ENCODE results near the gene FAM83B. TPM values are rescaled to one million over a fixed set of nuclear protein-coding genes. Genes with fewer than 3 reads are reported as not detected.
A peak's percentile ranks its signal among the peaks of the same experiment; 100 is the strongest.

Gene FAM83B
- total RNA-seq, 1 donor from 2014 or later: 11.3 TPM

DNA sequence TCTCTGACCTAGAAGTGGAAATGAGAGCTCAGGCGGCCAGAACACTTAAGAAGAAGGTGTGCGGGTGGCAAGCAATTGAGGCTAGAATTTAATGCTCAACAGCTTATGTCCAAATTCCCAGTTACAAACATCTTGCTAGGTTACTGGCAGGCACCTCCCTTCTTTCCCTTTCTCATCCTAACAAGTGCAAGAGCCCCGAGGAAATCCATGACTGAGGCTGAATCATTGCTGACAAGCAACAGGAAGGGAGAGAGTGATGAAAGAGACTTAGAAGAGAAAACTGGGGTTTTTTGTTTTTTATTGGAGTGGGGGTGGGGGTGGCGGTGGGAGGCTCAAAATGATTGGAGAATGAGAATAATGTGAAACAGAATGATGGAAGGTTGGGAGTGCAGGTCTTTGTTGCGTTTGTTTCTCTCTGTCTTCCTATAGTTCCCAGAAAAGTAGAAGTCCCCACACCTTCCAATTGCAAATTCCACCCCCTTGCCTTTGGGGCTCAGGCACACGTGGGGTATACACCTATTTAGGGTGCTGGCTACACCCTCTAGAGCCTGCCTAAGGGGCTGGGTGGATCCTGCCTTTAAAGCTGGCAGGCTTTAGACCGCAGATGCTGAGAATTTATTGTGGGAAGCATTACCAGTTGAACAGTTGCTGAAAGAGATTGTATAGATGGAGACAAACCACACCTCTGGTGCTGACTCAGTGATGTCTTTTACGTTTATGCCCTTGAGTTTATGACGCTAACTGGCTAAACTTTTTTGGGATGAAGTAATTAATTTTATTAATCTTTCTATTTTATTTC lies 1.4 kb downstream of the FAM83B start:
- TF ChIP-seq, protein P1, sequence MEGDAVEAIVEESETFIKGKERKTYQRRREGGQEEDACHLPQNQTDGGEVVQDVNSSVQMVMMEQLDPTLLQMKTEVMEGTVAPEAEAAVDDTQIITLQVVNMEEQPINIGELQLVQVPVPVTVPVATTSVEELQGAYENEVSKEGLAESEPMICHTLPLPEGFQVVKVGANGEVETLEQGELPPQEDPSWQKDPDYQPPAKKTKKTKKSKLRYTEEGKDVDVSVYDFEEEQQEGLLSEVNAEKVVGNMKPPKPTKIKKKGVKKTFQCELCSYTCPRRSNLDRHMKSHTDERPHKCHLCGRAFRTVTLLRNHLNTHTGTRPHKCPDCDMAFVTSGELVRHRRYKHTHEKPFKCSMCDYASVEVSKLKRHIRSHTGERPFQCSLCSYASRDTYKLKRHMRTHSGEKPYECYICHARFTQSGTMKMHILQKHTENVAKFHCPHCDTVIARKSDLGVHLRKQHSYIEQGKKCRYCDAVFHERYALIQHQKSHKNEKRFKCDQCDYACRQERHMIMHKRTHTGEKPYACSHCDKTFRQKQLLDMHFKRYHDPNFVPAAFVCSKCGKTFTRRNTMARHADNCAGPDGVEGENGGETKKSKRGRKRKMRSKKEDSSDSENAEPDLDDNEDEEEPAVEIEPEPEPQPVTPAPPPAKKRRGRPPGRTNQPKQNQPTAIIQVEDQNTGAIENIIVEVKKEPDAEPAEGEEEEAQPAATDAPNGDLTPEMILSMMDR (conservative IDR thresholded peaks at IDR 0.05): no peak
- Mint-ChIP-seq H3K27ac (peak overlapping the region; percentile 93), H3K36me3 (peaks cover 5% of the 10 kb centered on the region), H3K27me3 (peaks cover 43% of the 10 kb centered on the region), H3K4me3 (peak overlapping the region; percentile 96), H3K4me1 (ENCODE audit: unreplicated experiment) (peaks cover 11% of the 10 kb centered on the region), H3K9me3 (no peaks in the 10 kb centered on the region)
- no peak for DNase-seq (ENCODE audit: extremely low spot score, unreplicated experiment)

DNA sequence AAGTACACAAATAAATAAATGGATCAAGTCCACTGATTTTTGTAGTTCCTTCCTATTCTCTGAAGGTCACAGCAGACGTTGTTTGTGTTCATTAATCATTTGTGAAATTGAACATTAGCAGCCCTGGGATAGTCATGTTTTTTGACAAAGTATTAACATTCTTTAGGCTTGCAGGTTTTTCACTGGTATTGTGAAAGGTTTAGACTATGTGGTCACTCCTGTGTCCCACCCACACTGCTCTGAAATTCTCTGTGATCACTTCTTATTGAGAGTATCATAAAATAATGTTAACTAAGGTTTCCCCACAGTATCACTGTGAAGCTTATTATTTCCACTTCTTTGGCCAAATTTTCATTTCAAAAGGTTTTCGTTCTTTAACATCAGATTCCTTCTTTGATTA lies 3.5 kb downstream of the FAM83B start:
- peaks cover 11% of the 10 kb centered on the region for H3K4me1 Mint-ChIP-seq (ENCODE audit: unreplicated experiment)
- H3K27ac Mint-ChIP-seq: peak overlapping the region; percentile 59
- TF ChIP-seq, protein P1 (conservative IDR thresholded peaks at IDR 0.05): no peak
- H3K9me3 Mint-ChIP-seq: no peaks in the 10 kb centered on the region
- H3K36me3 Mint-ChIP-seq: peaks cover 9% of the 10 kb centered on the region
- H3K27me3 Mint-ChIP-seq: peaks cover 30% of the 10 kb centered on the region
- peak overlapping the region; percentile 32 for H3K4me3 Mint-ChIP-seq
- no peak for DNase-seq (ENCODE audit: extremely low spot score, unreplicated experiment)

GRCh38 chr6:54856129-54856528 lies 9.6 kb downstream of the FAM83B start:
- Mint-ChIP-seq H3K4me1 (ENCODE audit: unreplicated experiment) (no peaks in the 10 kb centered on the region), H3K27ac (peak overlapping the region; percentile 64), H3K4me3 (peak overlapping the region; percentile 51), H3K36me3 (peaks cover 9% of the 10 kb centered on the region), H3K27me3 (no peaks in the 10 kb centered on the region), H3K9me3 (no peaks in the 10 kb centered on the region)
- DNase-seq (ENCODE audit: extremely low spot score, unreplicated experiment): no peak
- TF ChIP-seq, protein P1 (conservative IDR thresholded peaks at IDR 0.05): no peak

GRCh38 chr6:54860132-54860531 lies 13.6 kb downstream of the FAM83B start:
- DNase-seq (ENCODE audit: extremely low spot score, unreplicated experiment): no peak
- H3K27ac Mint-ChIP-seq: no peak overlapping the region
- no peak overlapping the region for H3K4me3 Mint-ChIP-seq
- H3K27me3 Mint-ChIP-seq: no peaks in the 10 kb centered on the region
- H3K9me3 Mint-ChIP-seq: no peaks in the 10 kb centered on the region
- no peaks in the 10 kb centered on the region for H3K36me3 Mint-ChIP-seq
- TF ChIP-seq, protein P1 (conservative IDR thresholded peaks at IDR 0.05): no peak
- no peaks in the 10 kb centered on the region for H3K4me1 Mint-ChIP-seq (ENCODE audit: unreplicated experiment)

DNA sequence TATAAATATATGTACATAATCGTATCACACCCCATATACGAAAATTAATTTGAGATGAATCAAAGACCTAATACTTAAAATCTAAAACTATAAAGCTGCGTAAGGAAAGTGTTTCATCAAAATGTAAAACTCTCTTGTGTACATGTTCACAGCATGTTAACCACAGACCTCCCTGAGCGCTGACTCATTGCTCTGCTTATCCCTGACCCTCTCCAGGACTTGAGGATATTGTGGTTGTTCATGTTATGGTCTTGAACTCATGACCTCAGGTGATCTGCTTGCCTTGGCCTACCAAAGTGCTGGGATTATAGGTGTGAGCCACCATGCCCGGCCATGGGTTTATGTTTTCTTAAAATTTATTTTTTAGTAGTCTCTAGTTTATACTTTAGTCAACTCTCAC lies 14.2 kb downstream of the FAM83B start:
- Mint-ChIP-seq H3K27ac (no peak overlapping the region), H3K4me3 (no peak overlapping the region), H3K36me3 (no peaks in the 10 kb centered on the region), H3K4me1 (ENCODE audit: unreplicated experiment) (no peaks in the 10 kb centered on the region), H3K27me3 (no peaks in the 10 kb centered on the region), H3K9me3 (no peaks in the 10 kb centered on the region)
- TF ChIP-seq, protein P1 (conservative IDR thresholded peaks at IDR 0.05): no peak
- no peak for DNase-seq (ENCODE audit: extremely low spot score, unreplicated experiment)
